PC-9 (cell line): ENCODE measurements around the gene RPL29. TPM values are rescaled to one million over a fixed set of nuclear protein-coding genes. Genes with fewer than 3 reads are reported as not detected.

ENCODE experiments used
- BruUV-seq: library from RNA; stranded (reverse); fragments of 400-500 nt; replicated peaks from 2 replicates; lab custom pipeline; 2021; lab: Mats Ljungman, UMichigan
- CTCF ChIA-PET: fragments of 300-600 bp; sonication (Branson Sonifier 250); formaldehyde crosslinking; loops from one replicate; lab custom pipeline; 2022; ENCODE audit warnings: antibody characterized with exemption; lab: Charles Lee
- POLR2A ChIA-PET: fragments of 300-600 bp; sonication (Branson Sonifier 250); formaldehyde crosslinking; loops from one replicate; lab custom pipeline; 2022; ENCODE audit warnings: antibody characterized with exemption; ENCODE audit not compliant: unreplicated experiment; lab: Charles Lee
- DNase-seq, 2 experiments: peaks; one replicate each; pipeline versions ENCODE4 v3.0.0 to v3.0.0-alpha.2; 2015 to 2022; ENCODE audit warnings: mixed read lengths in 1 of 2
- H2AFZ ChIP-seq: fragments of 200-600 bp; sonication (generic); 2 replicates; pipeline ENCODE4 v1.8.1; 2017; ENCODE audit warnings: antibody characterized with exemption
- H3F3A ChIP-seq: fragments of 200-600 bp; sonication (generic); 2 replicates; pipeline ENCODE4 v1.8.1; 2017; ENCODE audit warnings: antibody characterized with exemption, mild to moderate bottlenecking, low read depth; ENCODE audit not compliant: insufficient read depth
- H3K27ac ChIP-seq: fragments of 200-600 bp; sonication (generic); 2 replicates; pipeline ENCODE4 v1.6.1; 2016; ENCODE audit warnings: mixed run types
- H3K27me3 ChIP-seq: fragments of 200-600 bp; sonication (generic); 2 replicates; pipeline ENCODE4 v1.6.1; 2016; ENCODE audit warnings: low read depth, mixed run types; ENCODE audit not compliant: insufficient read depth
- H3K36me3 ChIP-seq: fragments of 200-600 bp; sonication (generic); 2 replicates; pipeline ENCODE4 v1.6.1; 2016; ENCODE audit warnings: low read depth, mixed run types
- H3K4me1 ChIP-seq: fragments of 200-600 bp; sonication (generic); replicated peaks from 2 replicates; pipeline ENCODE4 v1.6.1; 2016; ENCODE audit warnings: mixed run types; ENCODE audit not compliant: insufficient read depth
- H3K4me2 ChIP-seq: fragments of 200-600 bp; sonication (generic); 2 replicates; pipeline ENCODE4 v1.6.1; 2017; ENCODE audit warnings: mixed run types
- H3K4me3 ChIP-seq: fragments of 200-600 bp; sonication (generic); 2 replicates; pipeline ENCODE4 v1.6.1; 2016; ENCODE audit warnings: mixed run types
- H3K79me2 ChIP-seq: fragments of 200-600 bp; sonication (generic); 2 replicates; pipeline ENCODE4 v1.6.1; 2017; ENCODE audit warnings: low read depth, mixed run types
- H3K9me2 ChIP-seq: fragments of 200-600 bp; sonication (generic); 2 replicates; pipeline ENCODE4 v1.8.1; 2017; ENCODE audit warnings: mild to moderate bottlenecking; ENCODE audit not compliant: insufficient read depth
- H3K9me3 ChIP-seq: fragments of 200-600 bp; sonication (generic); 2 replicates; pipeline ENCODE4 v1.8.1; 2016; ENCODE audit warnings: low read depth; ENCODE audit not compliant: insufficient read depth
- H4K20me1 ChIP-seq: fragments of 200-600 bp; sonication (generic); 2 replicates; pipeline ENCODE4 v1.8.1; 2017; ENCODE audit not compliant: insufficient read depth
- CTCF ChIP-seq: fragments of 200-600 bp; sonication (generic); conservative IDR thresholded peaks from 2 replicates; pipeline ENCODE4 v1.6.1; 2017; ENCODE audit warnings: mixed run types, antibody characterized with exemption, mild to moderate bottlenecking, moderate library complexity
- EZH2 ChIP-seq: fragments of 200-600 bp; sonication (generic); IDR thresholded peaks from 2 replicates; pipeline ENCODE4 v1.8.0; 2017; ENCODE audit warnings: antibody characterized with exemption, low read depth
- intact Hi-C: fragments of 100-400 bp; cut with micrococcal nuclease; formaldehyde crosslinking; loops from one replicate; pipeline ENCODE4 v1.10.0; 2022; ENCODE audit not compliant: unreplicated experiment
- total RNA-seq: library from RNA; stranded (reverse); gene quantifications from 2 replicates; pipeline ENCODE4 v1.2.3, GENCODE V29; 2021

Gene RPL29
- total RNA-seq, 1 experiment from 2014 or later, result 1,278 TPM

DNA sequence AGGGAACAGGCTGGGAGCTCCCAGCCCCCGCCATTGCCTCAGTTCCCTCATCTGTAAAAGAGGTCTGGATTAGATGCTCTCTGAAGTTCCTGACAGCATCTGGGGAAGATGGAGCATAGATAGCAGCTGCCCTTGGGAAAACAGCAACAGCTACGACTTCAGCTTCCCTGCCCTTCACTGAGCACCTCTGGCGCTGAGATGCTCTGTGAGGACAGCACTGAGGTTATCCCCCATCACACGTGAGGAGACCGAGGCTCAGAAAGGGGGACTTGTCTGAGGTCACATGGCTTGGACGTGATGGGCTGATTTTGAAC, 11.1 kb upstream of the RPL29 start:
- Histone ChIP-seq H3K27ac (no peak overlapping the region), H3K4me2 (no peak overlapping the region), H4K20me1 (no peaks in the 10 kb centered on the region), H3K4me1 (no peaks in the 10 kb centered on the region), H3K27me3 (no peaks in the 10 kb centered on the region), H3K9me3 (no peaks in the 10 kb centered on the region), H3K9me2 (no peaks in the 10 kb centered on the region), H3F3A (no peaks in the 10 kb centered on the region), H3K79me2 (no peaks in the 10 kb centered on the region), H3K4me3 (no peak overlapping the region), H2AFZ (no peak overlapping the region), H3K36me3 (no peaks in the 10 kb centered on the region)
- TF ChIP-seq EZH2, result no peak
- TF ChIP-seq CTCF, result no peak
- CTCF ChIA-PET, result no interaction called here
- intact Hi-C loops, result no loop called here
- no TSS peak for BruUV-seq
- DNase-seq, result no peak
- POLR2A ChIA-PET, result interaction anchor here (0.6 kb wide), 1 partner anchor 134 kb away, joined by 7 read pairs; no protein-coding TSS in a partner anchor

- no peak overlapping the region for H3K4me3 ChIP-seq
- ChIA-PET POLR2A (interaction anchor here (0.6 kb wide), 1 partner anchor 134 kb away, joined by 7 read pairs; no protein-coding TSS in a partner anchor), CTCF (interaction anchor here (0.5 kb wide), 1 partner anchor 50 kb away, joined by 3 read pairs; no protein-coding TSS in a partner anchor)
- no peaks in the 10 kb centered on the region for H4K20me1 ChIP-seq
- intact Hi-C loops, result no loop called here
- no peaks in the 10 kb centered on the region for H3K9me2 ChIP-seq
- no peak overlapping the region for H2AFZ ChIP-seq
- DNase-seq, result no peak
- H3K27ac ChIP-seq, result no peak overlapping the region
- 0 out of 2 replicates have a peak, but pooled peaks cover 4% of the 10 kb centered on the region for H3K4me1 ChIP-seq
- no peaks in the 10 kb centered on the region for H3K27me3 ChIP-seq
- H3F3A ChIP-seq, result no peaks in the 10 kb centered on the region
- no TSS peak for BruUV-seq
- TF ChIP-seq EZH2 (no peak), CTCF (no peak)
- no peaks in the 10 kb centered on the region for H3K36me3 ChIP-seq
- no peaks in the 10 kb centered on the region for H3K79me2 ChIP-seq
- no peak overlapping the region for H3K4me2 ChIP-seq
- no peaks in the 10 kb centered on the region for H3K9me3 ChIP-seq
Measured at GRCh38 chr3:52006017-52006819, 10.5 kb upstream of the RPL29 start.

DNA sequence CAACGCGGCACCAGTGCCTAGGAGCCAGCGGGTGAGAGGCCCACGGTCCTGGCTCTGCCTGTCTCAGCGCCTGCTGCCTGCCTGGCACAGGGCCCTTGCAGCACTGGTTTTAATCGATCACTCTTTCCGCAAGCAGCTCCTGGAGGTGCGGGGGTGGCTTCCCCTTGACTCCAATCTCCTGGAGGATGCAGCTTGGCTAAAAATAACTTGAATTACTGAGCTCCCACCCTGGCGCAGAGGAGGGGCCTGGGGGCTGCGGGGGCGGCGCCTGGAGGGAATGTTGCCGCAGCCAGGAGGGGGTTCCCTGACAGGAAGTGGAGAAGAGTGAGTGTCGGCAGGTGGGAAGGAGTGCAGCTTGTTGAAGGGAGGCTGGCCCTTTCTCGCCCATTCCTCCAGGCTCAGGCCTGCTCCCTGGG, 9.9 kb upstream of the RPL29 start:
- Histone ChIP-seq H3K9me2 (no peaks in the 10 kb centered on the region), H3K27ac (no peak overlapping the region), H3K27me3 (no peaks in the 10 kb centered on the region), H3K36me3 (no peaks in the 10 kb centered on the region), H3K4me2 (no peak overlapping the region), H3K4me1 (0 out of 2 replicates have a peak, but pooled peaks cover 4% of the 10 kb centered on the region), H3K9me3 (no peaks in the 10 kb centered on the region), H2AFZ (no peak overlapping the region), H3F3A (no peaks in the 10 kb centered on the region), H3K4me3 (no peak overlapping the region), H3K79me2 (no peaks in the 10 kb centered on the region), H4K20me1 (no peaks in the 10 kb centered on the region)
- no peak for DNase-seq
- TF ChIP-seq EZH2 (no peak), CTCF (no peak)
- no TSS peak for BruUV-seq
- CTCF ChIA-PET, result interaction anchor here (0.5 kb wide), 1 partner anchor 50 kb away, joined by 3 read pairs; no protein-coding TSS in a partner anchor
- POLR2A ChIA-PET, result no interaction called here
- intact Hi-C loops, result loop anchor here (2.0 kb wide), 1 partner anchor 47 kb away; no protein-coding TSS in a partner anchor
